ENCODE data around the gene INPP5E.
"Not testable (repeated sequence)": the region's sequence is repeated elsewhere in the genome, so short reads cannot be mapped to it uniquely, and the experiment has no call there.

The INPP5E gene

DNA sequence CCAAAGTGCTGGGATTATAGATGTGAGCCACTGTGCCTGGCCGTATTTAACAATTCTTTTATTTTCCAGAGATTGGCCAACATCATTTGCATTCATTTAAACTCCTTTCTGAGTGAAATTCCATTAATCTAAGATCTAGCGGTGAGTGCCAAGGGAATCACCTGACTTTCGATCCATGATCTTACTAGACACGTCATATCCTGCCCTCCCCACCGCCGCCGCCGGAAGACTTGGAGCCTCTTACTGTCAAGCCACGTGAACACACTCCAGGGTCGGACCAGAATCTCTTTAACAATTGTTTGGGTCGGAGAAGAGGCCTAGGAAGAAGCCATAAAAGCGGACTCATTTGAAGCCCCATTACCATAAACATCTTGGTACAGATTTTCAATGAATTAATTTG lies 12.9 kb downstream of the INPP5E start:
- H3F3A ChIP-seq (ENCODE audit: insufficient read depth, low read length) = no peaks in the 10 kb centered on the region

DNA sequence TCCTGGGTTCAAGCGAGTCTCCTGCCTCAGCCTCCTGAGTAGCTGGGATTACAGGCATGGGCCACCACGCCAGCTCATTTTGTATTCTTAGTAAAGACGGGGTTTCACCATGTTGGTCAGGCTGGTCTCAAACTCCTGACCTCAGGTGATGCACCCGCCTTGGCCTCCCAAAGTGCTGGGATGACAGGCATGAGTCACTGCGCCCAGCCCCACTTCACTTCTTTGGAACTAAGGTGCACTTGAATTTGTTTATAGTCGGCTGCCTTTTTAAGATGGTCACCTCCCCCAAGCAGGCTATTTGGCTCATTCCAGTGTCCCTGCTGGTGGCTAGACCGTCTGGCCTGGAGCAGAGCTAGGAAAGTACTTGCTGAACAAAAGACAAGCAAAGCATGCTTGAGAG lies 14.3 kb downstream of the INPP5E start:
- not testable (repeated sequence) for H3F3A ChIP-seq (ENCODE audit: insufficient read depth, low read length)

More for the DNA sequence above, 12.9 kb downstream of the INPP5E start:
- Histone ChIP-seq H3K36me3 (ENCODE audit: insufficient read depth, low read length) (peaks cover 41% of the 10 kb centered on the region), H3K4me3 (ENCODE audit: low read depth, low read length, poor library complexity, severe bottlenecking) (no peak overlapping the region), H3K27me3 (ENCODE audit: insufficient read depth, low read length) (no peaks in the 10 kb centered on the region), H3K79me2 (ENCODE audit: insufficient read depth, low read length) (no peaks in the 10 kb centered on the region), H3K9me3 (ENCODE audit: low read length) (no peaks in the 10 kb centered on the region), H3K9ac (ENCODE audit: low read length) (no peak overlapping the region), H3K27ac (ENCODE audit: low read depth, low read length, poor library complexity, severe bottlenecking) (no peak overlapping the region), H4K20me1 (ENCODE audit: insufficient read depth, low read length) (no peaks in the 10 kb centered on the region), H3K4me2 (ENCODE audit: low read length) (no peak overlapping the region), H2AFZ (ENCODE audit: low read length) (no peak overlapping the region), H3K4me1 (ENCODE audit: insufficient read depth, low read length, severe bottlenecking) (no peaks in the 10 kb centered on the region), H3K9me2 (ENCODE audit: low read depth, low read length) (no peaks in the 10 kb centered on the region)
- TF ChIP-seq, protein P1, sequence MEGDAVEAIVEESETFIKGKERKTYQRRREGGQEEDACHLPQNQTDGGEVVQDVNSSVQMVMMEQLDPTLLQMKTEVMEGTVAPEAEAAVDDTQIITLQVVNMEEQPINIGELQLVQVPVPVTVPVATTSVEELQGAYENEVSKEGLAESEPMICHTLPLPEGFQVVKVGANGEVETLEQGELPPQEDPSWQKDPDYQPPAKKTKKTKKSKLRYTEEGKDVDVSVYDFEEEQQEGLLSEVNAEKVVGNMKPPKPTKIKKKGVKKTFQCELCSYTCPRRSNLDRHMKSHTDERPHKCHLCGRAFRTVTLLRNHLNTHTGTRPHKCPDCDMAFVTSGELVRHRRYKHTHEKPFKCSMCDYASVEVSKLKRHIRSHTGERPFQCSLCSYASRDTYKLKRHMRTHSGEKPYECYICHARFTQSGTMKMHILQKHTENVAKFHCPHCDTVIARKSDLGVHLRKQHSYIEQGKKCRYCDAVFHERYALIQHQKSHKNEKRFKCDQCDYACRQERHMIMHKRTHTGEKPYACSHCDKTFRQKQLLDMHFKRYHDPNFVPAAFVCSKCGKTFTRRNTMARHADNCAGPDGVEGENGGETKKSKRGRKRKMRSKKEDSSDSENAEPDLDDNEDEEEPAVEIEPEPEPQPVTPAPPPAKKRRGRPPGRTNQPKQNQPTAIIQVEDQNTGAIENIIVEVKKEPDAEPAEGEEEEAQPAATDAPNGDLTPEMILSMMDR (IDR thresholded peaks at IDR 0.05; ENCODE audit: low read length) = no peak
- TF ChIP-seq EZH2 (IDR thresholded peaks at IDR 0.05; ENCODE audit: borderline replicate concordance, low read length) = no peak

DNA sequence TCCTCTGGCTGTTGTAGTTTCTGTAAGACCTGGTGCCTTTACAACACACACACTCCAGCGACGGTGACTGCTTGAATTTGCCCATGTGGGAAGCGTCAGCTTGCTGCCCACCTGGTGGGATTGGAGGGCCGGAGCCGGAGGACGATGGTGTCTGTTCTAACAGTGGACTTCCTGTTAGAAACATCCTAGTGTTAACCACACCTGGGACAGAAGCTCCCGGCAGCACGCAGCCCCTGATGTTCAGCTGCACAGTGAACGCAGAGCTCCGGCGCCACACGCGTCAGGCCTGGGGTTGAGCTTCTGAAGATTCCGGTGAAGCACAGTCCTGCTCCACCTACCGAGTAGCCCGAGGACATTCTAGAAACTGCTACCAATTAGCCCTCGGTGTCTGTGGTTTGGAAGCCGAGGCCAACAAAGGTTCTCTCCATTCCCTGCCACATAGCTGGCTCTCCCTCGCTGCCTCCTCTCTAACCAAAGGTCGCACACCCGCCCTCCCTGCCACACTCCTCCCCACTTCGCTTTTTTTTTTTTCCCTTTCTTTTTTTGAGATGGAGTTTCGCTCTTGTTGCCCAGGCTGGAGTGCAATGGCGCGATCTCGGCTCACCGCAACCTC lies 14.8 kb downstream of the INPP5E start:
- H3K9me3 ChIP-seq (ENCODE audit: low read length) = no peaks in the 10 kb centered on the region
- H3K9ac ChIP-seq (ENCODE audit: low read length) = no peak overlapping the region
- H3K4me1 ChIP-seq (ENCODE audit: insufficient read depth, low read length, severe bottlenecking) = no peaks in the 10 kb centered on the region
- no peaks in the 10 kb centered on the region for H3F3A ChIP-seq (ENCODE audit: insufficient read depth, low read length)
- peaks cover 56% of the 10 kb centered on the region for H3K36me3 ChIP-seq (ENCODE audit: insufficient read depth, low read length)
- no peak for TF ChIP-seq EZH2 (IDR thresholded peaks at IDR 0.05; ENCODE audit: borderline replicate concordance, low read length)
- TF ChIP-seq, protein P1 (IDR thresholded peaks at IDR 0.05; ENCODE audit: low read length) = no peak
- no peak overlapping the region for H2AFZ ChIP-seq (ENCODE audit: low read length)
- H3K79me2 ChIP-seq (ENCODE audit: insufficient read depth, low read length) = no peaks in the 10 kb centered on the region
- H3K9me2 ChIP-seq (ENCODE audit: low read depth, low read length) = no peaks in the 10 kb centered on the region
- H3K27ac ChIP-seq (ENCODE audit: low read depth, low read length, poor library complexity, severe bottlenecking) = no peak overlapping the region
- H3K4me3 ChIP-seq (ENCODE audit: low read depth, low read length, poor library complexity, severe bottlenecking) = no peak overlapping the region
- H3K27me3 ChIP-seq (ENCODE audit: insufficient read depth, low read length) = no peaks in the 10 kb centered on the region
- no peaks in the 10 kb centered on the region for H4K20me1 ChIP-seq (ENCODE audit: insufficient read depth, low read length)
- H3K4me2 ChIP-seq (ENCODE audit: low read length) = no peak overlapping the region

More for the DNA sequence above, 14.3 kb downstream of the INPP5E start:
- not testable (repeated sequence) for H3K9ac ChIP-seq (ENCODE audit: low read length); H3K4me2 ChIP-seq (ENCODE audit: low read length); H4K20me1 ChIP-seq (ENCODE audit: insufficient read depth, low read length); H3K27ac ChIP-seq (ENCODE audit: low read depth, low read length, poor library complexity, severe bottlenecking); H3K9me3 ChIP-seq (ENCODE audit: low read length); H3K9me2 ChIP-seq (ENCODE audit: low read depth, low read length); H3K27me3 ChIP-seq (ENCODE audit: insufficient read depth, low read length); H3K79me2 ChIP-seq (ENCODE audit: insufficient read depth, low read length); H3K4me1 ChIP-seq (ENCODE audit: insufficient read depth, low read length, severe bottlenecking); H2AFZ ChIP-seq (ENCODE audit: low read length); H3K4me3 ChIP-seq (ENCODE audit: low read depth, low read length, poor library complexity, severe bottlenecking)
- H3K36me3 ChIP-seq (ENCODE audit: insufficient read depth, low read length) = peaks cover 52% of the 10 kb centered on the region
